Nephron progenitor cell (in vitro differentiated cells): ENCODE results near the gene HPD.

ENCODE experiments used
- DNase-seq: peaks from one replicate; pipeline ENCODE4 v3.0.0; 2021
- H3K27ac Mint-ChIP-seq: 2 replicates; pipeline ENCODE4 v1.8.0; 2021; ENCODE audit warnings: mild to moderate bottlenecking, moderate library complexity, mixed read lengths
- H3K27me3 Mint-ChIP-seq: 2 replicates; pipeline ENCODE4 v1.8.0; 2021; ENCODE audit warnings: mild to moderate bottlenecking, low read depth, mixed read lengths; ENCODE audit not compliant: poor library complexity
- H3K36me3 Mint-ChIP-seq: 2 replicates; pipeline ENCODE4 v1.8.0; 2021; ENCODE audit warnings: low read depth, mixed read lengths
- H3K4me1 Mint-ChIP-seq: 2 replicates; pipeline ENCODE4 v1.8.0; 2021; ENCODE audit warnings: mixed read lengths
- H3K4me3 Mint-ChIP-seq: 2 replicates; pipeline ENCODE4 v1.8.0; 2021; ENCODE audit warnings: mild to moderate bottlenecking, moderate library complexity, mixed read lengths
- H3K9me3 Mint-ChIP-seq: 2 replicates; pipeline ENCODE4 v1.8.0; 2021; ENCODE audit warnings: mild to moderate bottlenecking, moderate library complexity, mixed read lengths
- CTCF ChIP-seq: fragments of 200-600 bp; sonication (generic); IDR thresholded peaks from 2 replicates; pipeline ENCODE4 v1.5.0; 2021; ENCODE audit warnings: antibody characterized with exemption

The HPD gene

DNA sequence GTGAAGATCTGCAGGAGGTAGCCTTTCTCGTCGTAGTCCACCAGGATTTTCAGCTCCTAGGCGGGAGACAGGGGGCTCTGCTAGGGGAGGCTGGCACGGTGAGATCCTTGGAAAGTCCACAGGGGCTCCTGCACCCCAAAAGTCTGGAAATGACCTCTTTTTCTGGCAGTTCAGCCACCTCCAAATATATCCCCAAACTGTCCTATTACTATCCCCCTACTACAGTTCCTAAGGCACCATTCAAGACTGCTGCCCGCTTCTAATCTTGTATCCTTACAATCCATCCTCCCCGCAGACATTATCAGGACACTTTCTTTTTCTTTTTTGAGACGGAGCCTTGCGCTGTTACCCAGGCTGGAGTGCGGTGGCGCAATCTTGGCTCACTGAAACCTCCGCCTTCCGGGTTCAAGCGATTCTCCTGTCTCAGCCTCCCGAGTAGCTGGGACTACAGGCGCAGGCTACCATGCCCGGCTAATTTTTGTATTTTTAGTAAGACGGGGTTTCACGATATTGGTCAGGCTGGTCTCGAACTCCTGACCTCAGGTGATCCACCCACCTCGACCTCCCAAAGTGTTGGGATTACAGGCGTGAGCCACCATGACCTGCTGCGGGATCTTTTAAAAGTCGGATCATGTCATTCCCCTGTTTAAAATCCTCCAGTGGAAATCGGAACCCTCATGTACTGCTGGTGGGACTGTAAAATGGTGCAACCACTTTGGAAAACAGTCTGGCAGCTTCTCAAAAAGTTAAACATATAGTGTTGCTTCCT is 18.5 kb downstream of the HPD start:
- peak overlapping the region; percentile 44 for H3K27ac Mint-ChIP-seq
- TF ChIP-seq CTCF = no peak

DNA sequence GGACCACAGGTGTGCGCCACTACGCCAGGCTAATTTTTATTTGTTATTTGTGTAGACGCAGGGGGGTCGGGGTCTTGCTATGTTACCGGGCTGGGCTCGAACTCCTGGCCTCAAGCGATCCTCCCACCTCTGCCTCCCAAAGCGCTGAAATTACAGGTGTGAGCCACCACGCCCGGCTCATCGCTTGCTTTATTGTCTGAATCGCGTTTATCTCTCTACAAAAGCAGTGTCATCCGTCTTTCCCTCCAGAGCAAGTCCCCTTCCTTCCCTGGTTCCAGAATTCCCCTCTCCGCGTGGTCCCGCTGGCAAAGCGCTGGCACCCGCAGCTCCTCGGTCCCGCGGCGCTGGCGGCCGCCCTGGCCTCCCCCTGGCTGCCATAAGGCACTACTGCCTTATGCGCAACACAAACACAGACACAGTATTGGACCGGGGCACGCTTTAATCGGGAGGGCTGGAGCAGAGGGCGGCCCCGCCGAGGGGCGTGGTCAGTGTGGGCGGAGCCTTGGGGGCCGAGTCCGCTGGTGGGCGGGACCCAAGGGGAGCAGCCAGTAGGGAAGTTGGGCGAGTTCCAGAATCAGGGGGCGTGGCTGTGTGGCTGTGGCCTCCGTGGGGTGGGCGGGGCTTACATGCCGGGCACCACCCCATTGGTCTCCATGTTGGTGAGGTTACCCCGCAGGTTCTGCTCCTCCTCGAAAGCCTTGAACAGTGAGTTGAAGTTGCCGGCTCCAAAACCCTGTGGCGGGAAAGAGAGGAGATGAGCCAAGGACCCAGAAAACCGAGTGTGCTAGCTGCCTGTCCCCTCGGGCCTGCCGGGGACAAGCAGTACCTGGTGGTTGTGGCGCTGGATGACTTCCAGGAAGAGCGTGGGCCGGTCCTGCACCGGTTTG is 19.3 kb downstream of the HPD start:
- Mint-ChIP-seq H3K27ac (peak overlapping the region; percentile 44), H3K36me3 (no peaks in the 10 kb centered on the region), H3K27me3 (peaks cover 26% of the 10 kb centered on the region), H3K9me3 (peaks cover 7% of the 10 kb centered on the region), H3K4me3 (peak overlapping the region; percentile 91), H3K4me1 (peaks cover 29% of the 10 kb centered on the region)
- DNase-seq = peak; percentile 100
- TF ChIP-seq CTCF = peak; percentile 29

More for the DNA sequence above, 18.5 kb downstream of the HPD start:
- Mint-ChIP-seq H3K4me1 (peaks cover 29% of the 10 kb centered on the region), H3K36me3 (no peaks in the 10 kb centered on the region), H3K27me3 (peaks cover 25% of the 10 kb centered on the region), H3K9me3 (peaks cover 7% of the 10 kb centered on the region), H3K4me3 (peak overlapping the region; percentile 91)
- no peak for DNase-seq

DNA sequence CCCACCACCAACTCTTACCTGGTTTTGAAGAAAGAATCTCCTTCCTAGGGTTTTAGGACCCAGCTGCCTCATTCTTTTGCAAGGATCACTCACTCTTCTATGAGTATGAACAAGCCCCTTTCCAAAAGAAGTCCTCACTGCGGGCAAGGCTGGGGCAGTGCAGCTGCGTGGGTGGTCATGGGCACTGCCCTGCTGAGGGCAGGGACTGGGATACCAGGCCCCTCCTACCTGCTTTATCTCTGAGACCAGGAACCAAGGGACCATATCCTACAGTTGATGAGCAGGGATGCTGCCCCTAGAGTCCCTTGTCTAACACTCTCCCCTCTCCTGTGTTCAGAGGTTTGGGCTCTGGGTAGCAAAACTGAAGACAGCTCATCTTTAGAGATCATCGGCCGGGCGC is 20.5 kb downstream of the HPD start:
- peaks cover 7% of the 10 kb centered on the region for H3K9me3 Mint-ChIP-seq
- no peak for DNase-seq
- H3K27ac Mint-ChIP-seq = no peak overlapping the region
- TF ChIP-seq CTCF = no peak
- peaks cover 19% of the 10 kb centered on the region for H3K4me1 Mint-ChIP-seq
- H3K4me3 Mint-ChIP-seq = no peak overlapping the region
- H3K27me3 Mint-ChIP-seq = peaks cover 29% of the 10 kb centered on the region
- H3K36me3 Mint-ChIP-seq = peaks cover 4% of the 10 kb centered on the region

- Mint-ChIP-seq H3K4me3 (no peak overlapping the region), H3K27ac (no peak overlapping the region), H3K36me3 (peaks cover 6% of the 10 kb centered on the region), H3K27me3 (peaks cover 29% of the 10 kb centered on the region), H3K9me3 (peaks cover 7% of the 10 kb centered on the region), H3K4me1 (peaks cover 17% of the 10 kb centered on the region)
- TF ChIP-seq CTCF = no peak
- no peak for DNase-seq
Measured at GRCh38 chr12:121837680-121838079, 21.0 kb downstream of the HPD start.

- Mint-ChIP-seq H3K4me1 (no peaks in the 10 kb centered on the region), H3K27me3 (peaks cover 19% of the 10 kb centered on the region), H3K36me3 (peaks cover 52% of the 10 kb centered on the region), H3K27ac (peak overlapping the region; percentile 46), H3K4me3 (no peak overlapping the region), H3K9me3 (no peaks in the 10 kb centered on the region)
- no peak for TF ChIP-seq CTCF
- no peak for DNase-seq
Measured at GRCh38 chr12:121831571-121832245, 27.0 kb downstream of the HPD start.
